ENCODE measurements around the gene SCTR. TPM values are rescaled to one million over a fixed set of nuclear protein-coding genes. Genes with fewer than 3 reads are reported as not detected.
A peak's percentile ranks its signal among the peaks of the same experiment; 100 is the strongest.

Gene SCTR
- total and polyA plus RNA-seq, 2 of the 13 experiments (the other 11 are each of a cell fraction or from before 2014, with no cell fraction given), result not detected

DNA sequence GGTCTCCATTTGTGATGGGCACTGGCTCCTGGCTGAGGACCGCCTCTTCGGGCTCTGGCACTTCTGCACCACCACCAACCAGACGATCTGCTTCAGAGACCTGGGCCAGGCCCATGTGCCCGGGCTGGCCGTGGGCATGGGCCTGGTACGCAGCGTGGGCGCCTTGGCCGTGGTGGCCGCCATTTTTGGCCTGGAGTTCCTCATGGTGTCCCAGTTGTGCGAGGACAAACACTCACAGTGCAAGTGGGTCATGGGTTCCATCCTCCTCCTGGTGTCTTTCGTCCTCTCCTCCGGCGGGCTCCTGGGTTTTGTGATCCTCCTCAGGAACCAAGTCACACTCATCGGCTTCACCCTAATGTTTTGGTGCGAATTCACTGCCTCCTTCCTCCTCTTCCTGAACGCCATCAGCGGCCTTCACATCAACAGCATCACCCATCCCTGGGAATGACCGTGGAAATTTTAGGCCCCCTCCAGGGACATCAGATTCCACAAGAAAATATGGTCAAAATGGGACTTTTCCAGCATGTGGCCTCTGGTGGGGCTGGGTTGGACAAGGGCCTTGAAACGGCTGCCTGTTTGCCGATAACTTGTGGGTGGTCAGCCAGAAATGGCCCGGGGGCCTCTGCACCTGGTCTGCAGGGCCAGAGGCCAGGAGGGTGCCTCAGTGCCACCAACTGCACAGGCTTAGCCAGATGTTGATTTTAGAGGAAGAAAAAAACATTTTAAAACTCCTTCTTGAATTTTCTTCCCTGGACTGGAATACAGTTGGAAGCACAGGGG is 87.1 kb downstream of the SCTR start (continued):
- TF ChIP-seq NCOA1 (CRISPR knock-in tag; IDR thresholded peaks at IDR 0.05) (no peak), ZNF761 (CRISPR knock-in tag; conservative IDR thresholded peaks at IDR 0.05) (no peak), HNRNPL (IDR thresholded peaks at IDR 0.05; ENCODE audit: low read depth, low read length) (peak; percentile 60; the same call in 1 of the 2 replicates), ATM (IDR thresholded peaks at IDR 0.05; ENCODE audit: borderline replicate concordance) (no peak), AGO1 (IDR thresholded peaks at IDR 0.05; ENCODE audit: low read depth, low read length, poor library complexity, severe bottlenecking) (peak; percentile 68), POLR2AphosphoS5 (IDR thresholded peaks at IDR 0.05; ENCODE audit: low read depth, low read length) (no peak), ARHGAP35 (CRISPR knock-in tag; IDR thresholded peaks at IDR 0.05; ENCODE audit: borderline replicate concordance) (no peak), CCDC6 (CRISPR knock-in tag; IDR thresholded peaks at IDR 0.05) (no peak), ZNF205 (CRISPR knock-in tag; IDR thresholded peaks at IDR 0.05) (no peak), ZNF260 (CRISPR knock-in tag; IDR thresholded peaks at IDR 0.05; ENCODE audit: borderline replicate concordance, low read depth) (no peak), RBFOX2 (IDR thresholded peaks at IDR 0.05; ENCODE audit: low read depth, low read length) (peak; percentile 72), ZNF431 (CRISPR knock-in tag; IDR thresholded peaks at IDR 0.05; ENCODE audit: borderline replicate concordance, low read depth) (no peak), PRPF4 (IDR thresholded peaks at IDR 0.05; ENCODE audit: low read depth, low read length, poor library complexity, severe bottlenecking) (peak; percentile 42)
- TF ChIP-seq, protein P1, sequence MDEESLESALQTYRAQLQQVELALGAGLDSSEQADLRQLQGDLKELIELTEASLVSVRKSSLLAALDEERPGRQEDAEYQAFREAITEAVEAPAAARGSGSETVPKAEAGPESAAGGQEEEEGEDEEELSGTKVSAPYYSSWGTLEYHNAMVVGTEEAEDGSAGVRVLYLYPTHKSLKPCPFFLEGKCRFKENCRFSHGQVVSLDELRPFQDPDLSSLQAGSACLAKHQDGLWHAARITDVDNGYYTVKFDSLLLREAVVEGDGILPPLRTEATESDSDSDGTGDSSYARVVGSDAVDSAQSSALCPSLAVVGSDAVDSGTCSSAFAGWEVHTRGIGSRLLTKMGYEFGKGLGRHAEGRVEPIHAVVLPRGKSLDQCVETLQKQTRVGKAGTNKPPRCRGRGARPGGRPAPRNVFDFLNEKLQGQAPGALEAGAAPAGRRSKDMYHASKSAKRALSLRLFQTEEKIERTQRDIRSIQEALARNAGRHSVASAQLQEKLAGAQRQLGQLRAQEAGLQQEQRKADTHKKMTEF (CRISPR knock-in tag; IDR thresholded peaks at IDR 0.05), result no peak
- TF ChIP-seq, protein P2, sequence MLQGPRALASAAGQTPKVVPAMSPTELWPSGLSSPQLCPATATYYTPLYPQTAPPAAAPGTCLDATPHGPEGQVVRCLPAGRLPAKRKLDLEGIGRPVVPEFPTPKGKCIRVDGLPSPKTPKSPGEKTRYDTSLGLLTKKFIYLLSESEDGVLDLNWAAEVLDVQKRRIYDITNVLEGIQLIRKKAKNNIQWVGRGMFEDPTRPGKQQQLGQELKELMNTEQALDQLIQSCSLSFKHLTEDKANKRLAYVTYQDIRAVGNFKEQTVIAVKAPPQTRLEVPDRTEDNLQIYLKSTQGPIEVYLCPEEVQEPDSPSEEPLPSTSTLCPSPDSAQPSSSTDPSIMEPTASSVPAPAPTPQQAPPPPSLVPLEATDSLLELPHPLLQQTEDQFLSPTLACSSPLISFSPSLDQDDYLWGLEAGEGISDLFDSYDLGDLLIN (CRISPR knock-in tag; IDR thresholded peaks at IDR 0.05; ENCODE audit: borderline replicate concordance), result no peak
- TF ChIP-seq, protein P3, sequence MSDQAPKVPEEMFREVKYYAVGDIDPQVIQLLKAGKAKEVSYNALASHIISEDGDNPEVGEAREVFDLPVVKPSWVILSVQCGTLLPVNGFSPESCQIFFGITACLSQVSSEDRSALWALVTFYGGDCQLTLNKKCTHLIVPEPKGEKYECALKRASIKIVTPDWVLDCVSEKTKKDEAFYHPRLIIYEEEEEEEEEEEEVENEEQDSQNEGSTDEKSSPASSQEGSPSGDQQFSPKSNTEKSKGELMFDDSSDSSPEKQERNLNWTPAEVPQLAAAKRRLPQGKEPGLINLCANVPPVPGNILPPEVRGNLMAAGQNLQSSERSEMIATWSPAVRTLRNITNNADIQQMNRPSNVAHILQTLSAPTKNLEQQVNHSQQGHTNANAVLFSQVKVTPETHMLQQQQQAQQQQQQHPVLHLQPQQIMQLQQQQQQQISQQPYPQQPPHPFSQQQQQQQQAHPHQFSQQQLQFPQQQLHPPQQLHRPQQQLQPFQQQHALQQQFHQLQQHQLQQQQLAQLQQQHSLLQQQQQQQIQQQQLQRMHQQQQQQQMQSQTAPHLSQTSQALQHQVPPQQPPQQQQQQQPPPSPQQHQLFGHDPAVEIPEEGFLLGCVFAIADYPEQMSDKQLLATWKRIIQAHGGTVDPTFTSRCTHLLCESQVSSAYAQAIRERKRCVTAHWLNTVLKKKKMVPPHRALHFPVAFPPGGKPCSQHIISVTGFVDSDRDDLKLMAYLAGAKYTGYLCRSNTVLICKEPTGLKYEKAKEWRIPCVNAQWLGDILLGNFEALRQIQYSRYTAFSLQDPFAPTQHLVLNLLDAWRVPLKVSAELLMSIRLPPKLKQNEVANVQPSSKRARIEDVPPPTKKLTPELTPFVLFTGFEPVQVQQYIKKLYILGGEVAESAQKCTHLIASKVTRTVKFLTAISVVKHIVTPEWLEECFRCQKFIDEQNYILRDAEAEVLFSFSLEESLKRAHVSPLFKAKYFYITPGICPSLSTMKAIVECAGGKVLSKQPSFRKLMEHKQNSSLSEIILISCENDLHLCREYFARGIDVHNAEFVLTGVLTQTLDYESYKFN (CRISPR knock-in tag; conservative IDR thresholded peaks at IDR 0.05), result no peak
- TF ChIP-seq, protein P4, sequence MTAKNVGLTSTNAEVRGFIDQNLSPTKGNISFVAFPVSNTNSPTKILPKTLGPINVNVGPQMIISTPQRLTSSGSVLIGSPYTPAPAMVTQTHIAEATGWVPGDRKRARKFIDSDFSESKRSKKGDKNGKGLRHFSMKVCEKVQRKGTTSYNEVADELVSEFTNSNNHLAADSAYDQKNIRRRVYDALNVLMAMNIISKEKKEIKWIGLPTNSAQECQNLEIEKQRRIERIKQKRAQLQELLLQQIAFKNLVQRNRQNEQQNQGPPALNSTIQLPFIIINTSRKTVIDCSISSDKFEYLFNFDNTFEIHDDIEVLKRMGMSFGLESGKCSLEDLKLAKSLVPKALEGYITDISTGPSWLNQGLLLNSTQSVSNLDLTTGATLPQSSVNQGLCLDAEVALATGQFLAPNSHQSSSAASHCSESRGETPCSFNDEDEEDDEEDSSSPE (CRISPR knock-in tag; IDR thresholded peaks at IDR 0.05), result no peak
- TF ChIP-seq, protein P5, sequence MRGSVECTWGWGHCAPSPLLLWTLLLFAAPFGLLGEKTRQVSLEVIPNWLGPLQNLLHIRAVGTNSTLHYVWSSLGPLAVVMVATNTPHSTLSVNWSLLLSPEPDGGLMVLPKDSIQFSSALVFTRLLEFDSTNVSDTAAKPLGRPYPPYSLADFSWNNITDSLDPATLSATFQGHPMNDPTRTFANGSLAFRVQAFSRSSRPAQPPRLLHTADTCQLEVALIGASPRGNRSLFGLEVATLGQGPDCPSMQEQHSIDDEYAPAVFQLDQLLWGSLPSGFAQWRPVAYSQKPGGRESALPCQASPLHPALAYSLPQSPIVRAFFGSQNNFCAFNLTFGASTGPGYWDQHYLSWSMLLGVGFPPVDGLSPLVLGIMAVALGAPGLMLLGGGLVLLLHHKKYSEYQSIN (CRISPR knock-in tag; IDR thresholded peaks at IDR 0.05; ENCODE audit: borderline replicate concordance), result 0 out of 2 replicates have a peak, but pooled peaks have one; percentile 82
- TF ChIP-seq, protein P6, sequence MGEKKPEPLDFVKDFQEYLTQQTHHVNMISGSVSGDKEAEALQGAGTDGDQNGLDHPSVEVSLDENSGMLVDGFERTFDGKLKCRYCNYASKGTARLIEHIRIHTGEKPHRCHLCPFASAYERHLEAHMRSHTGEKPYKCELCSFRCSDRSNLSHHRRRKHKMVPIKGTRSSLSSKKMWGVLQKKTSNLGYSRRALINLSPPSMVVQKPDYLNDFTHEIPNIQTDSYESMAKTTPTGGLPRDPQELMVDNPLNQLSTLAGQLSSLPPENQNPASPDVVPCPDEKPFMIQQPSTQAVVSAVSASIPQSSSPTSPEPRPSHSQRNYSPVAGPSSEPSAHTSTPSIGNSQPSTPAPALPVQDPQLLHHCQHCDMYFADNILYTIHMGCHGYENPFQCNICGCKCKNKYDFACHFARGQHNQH (CRISPR knock-in tag; IDR thresholded peaks at IDR 0.05), result peak; percentile 8; the same call in 1 of the 2 replicates
